Measurements from ENCODE around the gene BTBD16. TPM values are rescaled to one million over a fixed set of nuclear protein-coding genes. Genes with fewer than 3 reads are reported as not detected.

BTBD16 gene
- total RNA-seq, 3 donors from 2014 or later, result 0.29 TPM; not detected in 2

GRCh38 chr10:122331100-122331499 lies 60.0 kb downstream of the BTBD16 start:
- Histone ChIP-seq H3K4me1 (no peaks in the 10 kb centered on the region), H3K27ac (no peak overlapping the region), H3K9me3 (no peaks in the 10 kb centered on the region), H3K36me3 (no peaks in the 10 kb centered on the region), H3K27me3 (no peaks in the 10 kb centered on the region), H3K4me3 (no peak overlapping the region)
- intact Hi-C loops (cut with DNase I; ENCODE audit: low total_unique reads), result no loop called here
- no peak for DNase-seq (ENCODE audit: low spot score in 2 of 2)
- TF ChIP-seq CTCF (IDR thresholded peaks at IDR 0.05) (no peak), POLR2A (IDR thresholded peaks at IDR 0.05) (no peak), POLR2AphosphoS5 (IDR thresholded peaks at IDR 0.05) (no peak)

- Histone ChIP-seq H3K27ac (no peak overlapping the region), H3K4me3 (no peak overlapping the region), H3K36me3 (no peaks in the 10 kb centered on the region), H3K4me1 (no peaks in the 10 kb centered on the region), H3K9me3 (no peaks in the 10 kb centered on the region), H3K27me3 (no peaks in the 10 kb centered on the region)
- DNase-seq (ENCODE audit: low spot score in 2 of 2), result no peak
- intact Hi-C loops (cut with DNase I; ENCODE audit: low total_unique reads), result no loop called here
- no peak for TF ChIP-seq POLR2AphosphoS5 (IDR thresholded peaks at IDR 0.05)
- no peak for TF ChIP-seq POLR2A (IDR thresholded peaks at IDR 0.05)
Measured at GRCh38 chr10:122331615-122332446, 60.7 kb downstream of the BTBD16 start.

GRCh38 chr10:122333037-122333436 lies 61.9 kb downstream of the BTBD16 start:
- TF ChIP-seq POLR2AphosphoS5 (IDR thresholded peaks at IDR 0.05), result no peak
- TF ChIP-seq CTCF (IDR thresholded peaks at IDR 0.05), result no peak
- TF ChIP-seq POLR2A (IDR thresholded peaks at IDR 0.05), result no peak
- no peaks in the 10 kb centered on the region for H3K27me3 ChIP-seq
- no peaks in the 10 kb centered on the region for H3K4me1 ChIP-seq
- H3K36me3 ChIP-seq, result no peaks in the 10 kb centered on the region
- DNase-seq (ENCODE audit: low spot score in 2 of 2), result no peak
- no peak overlapping the region for H3K27ac ChIP-seq
- H3K9me3 ChIP-seq, result no peaks in the 10 kb centered on the region
- intact Hi-C loops (cut with DNase I; ENCODE audit: low total_unique reads), result no loop called here
- no peak overlapping the region for H3K4me3 ChIP-seq

- H3K27ac ChIP-seq, result no peak overlapping the region
- H3K36me3 ChIP-seq, result no peaks in the 10 kb centered on the region
- TF ChIP-seq CTCF (IDR thresholded peaks at IDR 0.05) (no peak), POLR2A (IDR thresholded peaks at IDR 0.05) (no peak), POLR2AphosphoS5 (IDR thresholded peaks at IDR 0.05) (no peak)
- no peak overlapping the region for H3K4me3 ChIP-seq
- H3K9me3 ChIP-seq, result no peaks in the 10 kb centered on the region
- H3K27me3 ChIP-seq, result no peaks in the 10 kb centered on the region
- H3K4me1 ChIP-seq, result no peaks in the 10 kb centered on the region
- intact Hi-C loops (cut with DNase I; ENCODE audit: low total_unique reads), result no loop called here
- DNase-seq (ENCODE audit: low spot score in 2 of 2), result no peak
Measured at GRCh38 chr10:122336332-122336731, 65.2 kb downstream of the BTBD16 start.

- no peak for TF ChIP-seq POLR2A (IDR thresholded peaks at IDR 0.05)
- TF ChIP-seq POLR2AphosphoS5 (IDR thresholded peaks at IDR 0.05), result no peak
- TF ChIP-seq CTCF (IDR thresholded peaks at IDR 0.05), result no peak
- H3K4me1 ChIP-seq, result no peaks in the 10 kb centered on the region
- H3K36me3 ChIP-seq, result no peaks in the 10 kb centered on the region
- intact Hi-C loops (cut with DNase I; ENCODE audit: low total_unique reads), result no loop called here
- H3K27ac ChIP-seq, result no peak overlapping the region
- DNase-seq (ENCODE audit: low spot score in 2 of 2), result no peak
- no peaks in the 10 kb centered on the region for H3K9me3 ChIP-seq
- H3K27me3 ChIP-seq, result no peaks in the 10 kb centered on the region
- no peak overlapping the region for H3K4me3 ChIP-seq
Measured at GRCh38 chr10:122336961-122337360, 65.9 kb downstream of the BTBD16 start.

Data from breast epithelium (tissue), 4 donors.